Right ventricle myocardium inferior (tissue), 1 donor: ENCODE measurements around the gene RPS24. TPM values are rescaled to one million over a fixed set of nuclear protein-coding genes. Genes with fewer than 3 reads are reported as not detected.

Source experiments
- ATAC-seq: fragments of 200-7000 bp; cut with Tn5 transposase; one replicate; pipeline ENCODE4 v1.9.1; 2020; ENCODE audit warnings: mild to moderate bottlenecking, moderate library complexity
- DNase-seq: peaks from one replicate; pipeline ENCODE4 v3.0.0; 2021; ENCODE audit errors: missing footprints
- intact Hi-C: fragments of 100-400 bp; cut with DNase I; formaldehyde crosslinking; loops from one replicate; pipeline ENCODE4 v1.11.0; 2022
- total RNA-seq: library from RNA; stranded (reverse); fragmentation: NEBNext Ultra II Directional; extraction: Animal tissue kit (Norgen Biotek cat#: 25700); gene quantifications from one replicate; pipeline ENCODE4 v1.2.1, GENCODE V29; 2021
- donor health status: DM: no; HTN: yes; CAD: no; lungs with severe emphysema.

Gene RPS24
- total RNA-seq, 1 donor from 2014 or later: 880 TPM

DNA sequence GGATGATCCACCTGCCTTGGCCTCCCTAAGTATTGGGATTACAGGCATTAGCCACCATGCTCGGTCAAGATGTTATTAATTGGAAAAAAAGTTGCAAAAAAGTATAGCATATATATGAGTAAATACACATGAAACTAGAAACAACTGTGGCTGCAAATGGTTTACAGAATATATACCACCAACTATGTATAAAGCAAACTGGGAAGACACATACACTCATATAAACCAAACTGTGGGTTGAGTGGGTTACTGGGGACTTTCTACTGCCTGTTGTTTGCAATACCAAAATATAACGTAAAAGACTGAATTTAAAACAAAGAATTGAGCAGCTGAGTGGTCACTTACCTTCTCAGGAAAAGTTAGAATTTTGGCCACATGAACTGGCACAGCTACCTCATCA lies 12.5 kb upstream of the RPS24 start:
- DNase-seq: no peak
- intact Hi-C loops: no loop called here
- no peak for ATAC-seq

DNA sequence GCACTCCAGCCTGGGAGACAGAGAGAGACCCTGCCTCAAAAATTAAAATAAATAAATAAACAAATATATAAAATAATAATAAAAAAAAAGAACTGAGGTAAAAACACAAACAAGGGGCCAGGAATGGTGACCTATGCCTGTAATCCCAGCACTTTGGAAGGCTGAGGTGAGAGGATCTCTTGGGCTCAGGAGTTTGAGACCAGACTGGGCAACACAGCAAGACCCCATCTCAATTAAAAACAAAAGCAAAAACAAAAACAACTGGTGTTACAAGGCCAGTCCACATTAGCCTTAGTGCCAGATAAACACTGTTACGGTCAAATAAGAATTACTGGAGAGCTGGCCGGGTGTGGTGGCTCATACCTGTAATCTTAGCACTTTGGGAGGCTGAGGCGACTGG lies 9.9 kb upstream of the RPS24 start:
- intact Hi-C loops: no loop called here
- DNase-seq (no peak), ATAC-seq (no peak)

- no peak for DNase-seq
- intact Hi-C loops: loop anchor here (5.0 kb wide), 1 partner anchor 99 kb away; the partner anchor contains the start of gene DLG5
Observed at GRCh38 chr10:78025685-78026364, 7.8 kb upstream of the RPS24 start.

DNA sequence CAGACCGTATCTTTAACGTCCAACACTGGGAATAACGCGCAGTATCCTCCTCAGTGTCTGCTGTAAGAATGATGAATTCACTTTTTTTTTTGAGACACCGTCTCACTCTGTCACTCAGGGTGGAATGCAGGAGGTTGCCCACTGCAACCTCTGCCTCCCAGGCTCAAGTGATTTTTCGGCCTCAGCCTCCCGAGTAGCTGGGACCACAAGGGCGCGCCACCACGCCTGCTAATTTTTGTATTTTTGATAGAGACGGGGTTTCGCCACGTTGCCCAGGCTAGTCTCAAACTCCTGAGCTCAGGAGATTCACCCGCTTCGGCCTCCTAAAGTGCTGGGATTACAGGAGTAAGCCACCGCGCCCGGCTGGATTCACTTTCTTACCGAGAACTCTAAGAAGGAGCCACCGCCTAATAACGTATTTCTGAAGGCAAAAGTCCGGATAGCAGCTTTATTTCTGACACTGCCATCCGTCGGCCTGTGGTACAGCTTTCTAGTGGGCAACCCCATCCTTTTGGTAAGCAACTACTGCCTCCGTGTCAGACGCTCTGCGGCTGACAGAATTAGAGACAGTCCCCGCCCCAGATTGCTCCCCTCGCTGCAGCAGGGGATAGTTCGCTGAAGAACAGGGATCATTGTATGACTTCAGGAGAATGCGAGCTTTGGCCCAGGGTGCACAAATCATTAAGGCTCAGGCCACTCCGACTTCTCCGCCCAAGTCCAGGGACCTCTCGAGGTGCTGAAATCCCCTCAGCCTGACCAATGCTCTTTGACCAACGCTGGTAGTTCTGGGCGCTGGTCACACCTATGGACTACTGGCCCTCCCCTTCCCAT lies 5.0 kb upstream of the RPS24 start:
- no peak for ATAC-seq
- DNase-seq: no peak
- intact Hi-C loops: loop anchor here (5.0 kb wide), 1 partner anchor 101 kb away; the partner anchor contains the start of gene DLG5

More at GRCh38 chr10:78025685-78026364, 7.8 kb upstream of the RPS24 start:
- ATAC-seq: no peak

DNA sequence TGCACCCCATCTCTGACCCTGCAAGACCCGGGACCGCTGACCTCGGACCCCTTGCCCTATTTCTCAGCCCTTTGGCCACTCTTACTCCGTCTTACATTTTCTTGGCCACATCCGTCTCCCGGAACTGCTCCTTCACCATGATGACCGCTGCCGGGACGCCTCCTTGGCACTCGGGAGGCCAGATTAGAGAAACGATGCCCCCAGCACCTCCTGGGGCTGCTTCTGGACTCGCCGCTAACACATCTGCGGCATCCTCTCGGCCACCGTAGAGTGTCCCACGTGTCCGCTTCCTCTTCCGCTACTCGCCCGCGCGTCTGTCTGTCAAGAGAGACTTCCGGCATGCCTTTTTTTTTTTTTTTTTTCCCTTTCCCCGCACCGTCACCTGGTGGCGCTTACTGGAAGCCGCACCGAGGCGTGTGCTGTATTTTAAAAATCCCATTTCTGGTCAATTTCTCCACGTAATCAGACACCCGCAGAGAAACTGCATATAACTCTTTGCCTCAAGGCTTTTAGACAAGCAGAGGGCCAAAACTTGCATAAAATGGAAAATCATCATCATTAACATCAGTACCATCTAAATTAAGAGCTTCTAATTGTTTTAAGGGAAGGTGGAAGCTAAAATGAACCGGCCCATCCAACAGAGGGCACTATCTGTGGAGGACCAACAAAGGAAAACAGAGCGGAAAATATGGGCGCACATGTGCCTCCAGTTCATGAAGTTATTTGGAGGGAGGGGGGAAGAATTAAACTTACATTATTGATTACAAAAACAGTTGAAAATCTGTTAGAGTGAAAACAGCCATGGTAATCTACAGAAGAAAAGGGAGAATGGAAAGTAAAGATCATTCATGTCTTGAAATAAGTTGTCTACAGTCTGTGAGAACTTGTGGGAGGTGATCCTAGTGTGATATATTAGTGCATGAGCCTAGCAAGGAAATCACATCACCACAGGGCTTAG lies 4.1 kb upstream of the RPS24 start, which contains the start of gene POLR3A:
TSS of gene POLR3A (minus strand) at position 247 of the 958 bp plus-strand sequence. CDS start at position 139, 108 bp downstream.
- peak; percentile 77 for ATAC-seq
- intact Hi-C loops: loop anchor here (5.0 kb wide), 1 partner anchor 102 kb away; the partner anchor contains the start of gene DLG5
- peak; percentile 98 for DNase-seq

DNA sequence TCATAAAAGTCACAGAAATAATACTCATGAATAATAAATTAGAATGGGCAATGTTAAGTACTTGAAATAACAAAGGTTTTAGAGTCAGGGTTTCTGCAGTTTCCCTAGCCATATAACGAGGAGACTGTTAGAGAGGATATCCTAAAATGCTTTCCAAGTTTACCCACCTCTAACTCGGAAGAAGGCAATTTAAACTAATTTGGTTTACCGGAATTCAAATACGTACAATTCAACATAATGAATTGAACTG lies 351 bp upstream of the RPS24 start:
- ATAC-seq: no peak
- DNase-seq: no peak
- intact Hi-C loops: no loop called here

DNA sequence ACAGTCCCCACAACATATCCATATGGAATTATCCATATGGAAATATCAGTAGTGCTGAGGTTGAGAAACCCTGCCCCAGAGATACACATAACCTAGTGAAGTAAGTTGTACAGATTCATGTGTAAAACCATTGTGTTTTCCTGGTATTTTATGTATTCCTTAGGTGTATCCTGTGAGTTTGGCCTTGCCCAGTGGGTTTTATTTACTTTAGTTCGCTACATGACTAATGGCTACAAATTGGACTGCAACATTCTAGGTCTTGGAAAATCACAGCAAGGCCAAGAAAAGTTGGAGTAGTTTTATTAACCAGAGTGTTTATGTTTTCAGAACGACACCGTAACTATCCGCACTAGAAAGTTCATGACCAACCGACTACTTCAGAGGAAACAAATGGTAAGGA lies 1.4 kb downstream of the RPS24 start:
- no peak for ATAC-seq
- no peak for DNase-seq
- intact Hi-C loops: loop anchor here (5.0 kb wide), 1 partner anchor 1172 kb away; no protein-coding TSS in a partner anchor

GRCh38 chr10:78035437-78035836 lies 1.8 kb downstream of the RPS24 start:
- intact Hi-C loops: loop anchor here (5.0 kb wide), 1 partner anchor 1172 kb away; no protein-coding TSS in a partner anchor
- no peak for DNase-seq
- no peak for ATAC-seq

DNA sequence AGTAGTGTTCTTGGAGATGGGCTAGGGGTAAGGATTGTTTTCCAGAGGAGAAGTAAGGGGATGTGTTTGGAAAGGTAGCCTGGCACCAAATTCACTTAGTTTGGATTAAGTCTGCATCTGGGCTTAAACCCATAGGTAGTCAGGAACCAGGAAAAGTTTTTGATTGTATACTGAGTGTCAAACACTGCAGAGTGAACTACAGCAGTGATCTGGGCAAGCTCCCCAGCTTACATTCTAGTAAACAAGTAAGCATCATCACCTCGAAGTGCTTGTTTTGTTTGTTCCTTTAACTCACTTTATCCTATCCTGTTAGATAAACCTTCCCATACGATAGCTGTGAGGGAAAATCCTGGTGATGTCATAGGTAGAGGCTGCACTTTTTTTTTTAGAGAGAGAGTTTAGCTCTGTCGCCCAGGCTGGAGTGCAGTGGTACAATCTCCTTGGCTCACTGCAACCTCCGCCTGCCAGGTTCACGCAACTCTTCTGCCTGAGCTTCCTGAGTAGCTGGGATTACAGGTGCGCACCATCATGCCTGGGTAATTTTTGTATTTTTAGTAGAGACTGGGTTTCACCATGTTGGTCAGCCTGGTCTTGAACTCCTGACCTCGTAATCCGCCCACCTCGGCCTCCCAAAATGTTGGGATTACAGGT lies 2.4 kb downstream of the RPS24 start:
- intact Hi-C loops: loop anchor here (5.0 kb wide), 1 partner anchor 1171 kb away; no protein-coding TSS in a partner anchor
- DNase-seq (no peak), ATAC-seq (no peak)

DNA sequence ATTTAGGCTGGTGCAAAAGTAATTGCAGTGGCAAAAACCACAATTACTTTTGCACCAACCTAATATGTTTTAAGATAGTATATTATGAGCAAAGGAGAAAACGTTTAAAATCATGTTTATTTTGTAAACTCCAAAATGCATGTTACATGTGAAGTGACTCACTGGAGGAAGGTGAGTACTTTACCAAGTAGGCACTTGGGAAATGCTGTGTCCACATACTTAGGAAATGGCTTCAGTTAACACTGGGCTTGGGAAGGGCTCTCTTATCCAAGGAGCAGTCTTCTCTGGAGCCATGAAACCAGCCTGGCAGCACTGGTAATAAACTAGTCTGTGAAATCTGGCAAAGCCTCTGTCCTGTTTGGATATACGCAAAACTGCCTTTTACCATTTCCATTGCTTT lies 4.4 kb downstream of the RPS24 start:
- ATAC-seq: no peak
- no peak for DNase-seq
- intact Hi-C loops: loop anchor here (5.0 kb wide), 1 partner anchor 1169 kb away; no protein-coding TSS in a partner anchor

DNA sequence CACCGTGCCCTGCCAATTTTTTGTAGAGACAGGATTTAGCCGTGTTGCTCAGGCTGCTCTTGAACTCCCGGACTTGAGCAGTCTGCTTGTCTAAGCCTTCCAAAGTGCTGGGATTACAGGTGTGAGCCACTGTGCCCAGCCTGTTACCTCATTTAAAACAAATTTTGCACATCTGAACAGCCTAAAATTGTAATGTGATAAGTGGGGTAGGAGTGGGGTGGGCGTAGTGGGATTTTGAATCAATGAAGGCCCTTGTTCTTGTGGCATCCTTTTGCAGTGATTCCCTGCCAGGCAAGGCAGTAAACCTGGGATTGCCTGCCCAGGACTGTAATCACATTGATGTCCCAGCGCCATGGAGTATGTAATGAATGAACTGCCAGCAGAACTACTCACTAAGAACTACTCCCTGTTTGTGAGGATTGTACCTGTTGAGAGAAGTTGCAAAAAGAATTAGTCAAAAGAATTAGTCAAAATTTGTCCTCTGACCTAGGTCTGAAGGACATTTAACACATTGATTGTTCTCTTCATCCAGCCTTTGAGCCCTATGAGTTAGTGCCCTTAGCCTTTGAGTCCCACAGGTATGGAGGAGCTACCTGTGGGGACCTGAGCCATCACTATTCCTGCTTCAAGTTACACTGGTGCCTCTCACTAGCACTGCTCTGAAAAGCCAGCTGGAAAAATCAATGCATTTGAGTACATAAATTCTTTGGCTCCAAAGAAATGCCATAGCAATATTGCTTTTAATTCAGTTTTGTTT lies 5.3 kb downstream of the RPS24 start:
- no peak for DNase-seq
- no peak for ATAC-seq
- intact Hi-C loops: loop anchor here (5.0 kb wide), 1 partner anchor 1168 kb away; no protein-coding TSS in a partner anchor

- intact Hi-C loops: loop anchor here (5.0 kb wide), 1 partner anchor 1168 kb away; no protein-coding TSS in a partner anchor
- ATAC-seq: no peak
Observed at GRCh38 chr10:78039743-78040142, 6.1 kb downstream of the RPS24 start.

DNA sequence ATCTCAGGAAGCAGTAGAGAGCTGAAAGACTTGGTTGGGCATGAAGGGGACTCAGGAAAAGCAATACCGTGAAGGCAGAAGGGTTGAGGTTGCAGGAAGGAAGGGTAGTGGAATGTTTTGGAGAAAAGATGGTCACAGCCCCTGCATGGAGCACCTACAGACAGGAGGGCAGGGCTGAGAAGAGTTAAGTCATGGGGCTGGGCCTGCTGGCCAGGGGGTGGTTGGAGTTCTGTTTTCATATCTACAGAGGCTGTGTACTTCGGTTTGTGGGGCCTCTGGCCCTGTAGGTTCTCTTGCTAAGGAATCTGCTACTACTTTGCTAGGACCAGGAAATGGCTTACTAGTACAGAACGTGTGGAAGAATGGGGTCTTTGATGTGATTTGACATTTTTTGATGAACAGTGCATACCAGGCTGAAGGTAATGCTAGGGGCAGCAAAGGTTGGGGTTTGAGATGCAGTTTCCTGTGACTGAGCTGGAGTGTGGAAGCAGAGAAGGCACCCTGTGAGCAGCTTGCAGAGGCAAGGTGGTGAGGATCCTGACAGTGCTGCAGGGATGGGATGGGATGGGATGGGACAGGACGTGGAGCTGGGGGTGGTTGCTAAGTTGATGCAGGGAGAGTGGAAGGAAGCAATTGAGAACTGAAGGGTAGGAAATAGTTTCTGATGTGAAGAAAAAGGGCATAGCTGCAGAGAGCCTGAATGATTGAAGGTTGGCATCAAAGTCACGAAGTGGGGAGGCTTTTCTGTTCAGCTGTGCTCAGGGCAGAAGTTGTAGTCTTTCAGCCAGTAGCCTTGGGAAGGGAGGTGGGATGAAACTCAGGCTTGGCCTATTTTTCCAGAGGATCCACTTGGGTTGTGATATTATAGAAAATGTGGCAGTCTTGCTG lies 7.8 kb downstream of the RPS24 start:
- DNase-seq (no peak), ATAC-seq (no peak)
- intact Hi-C loops: no loop called here

More at GRCh38 chr10:78039743-78040142, 6.1 kb downstream of the RPS24 start:
- no peak for DNase-seq

DNA sequence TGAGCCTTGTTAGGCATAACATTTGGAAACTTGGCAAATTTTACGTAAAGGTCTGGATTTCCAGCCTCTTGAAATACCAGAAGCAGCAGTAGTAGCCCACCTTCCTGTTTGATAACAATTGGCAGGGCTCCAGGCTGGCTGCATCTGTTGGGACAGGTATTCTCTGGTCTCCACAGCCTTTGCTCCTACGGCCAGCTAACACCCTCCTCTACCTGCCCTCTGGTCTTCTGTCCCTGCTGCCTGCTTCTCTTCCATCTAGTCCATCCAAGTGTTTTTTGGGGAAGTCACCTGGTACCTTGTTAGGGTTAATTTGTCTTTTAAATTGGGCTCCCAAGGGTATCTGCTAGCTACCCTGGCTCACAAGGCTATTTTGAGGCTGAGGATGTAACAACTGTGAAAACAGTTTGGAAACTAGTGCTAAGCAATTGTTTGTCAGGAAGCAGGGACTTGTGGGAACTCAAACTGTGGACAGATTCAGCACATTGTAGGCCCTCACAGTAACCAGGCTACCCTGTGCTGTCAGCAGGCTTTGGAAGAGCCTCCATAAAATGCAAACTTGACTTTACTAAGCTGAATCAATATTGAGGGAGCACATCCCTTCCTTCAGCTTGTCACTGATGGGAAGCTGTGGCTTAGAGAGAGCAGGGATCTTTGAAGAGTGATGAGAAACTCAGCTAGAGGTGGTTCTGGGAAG lies 8.5 kb downstream of the RPS24 start:
- ATAC-seq: no peak
- no peak for DNase-seq
- intact Hi-C loops: no loop called here

GRCh38 chr10:78042752-78043104 lies 9.1 kb downstream of the RPS24 start:
- intact Hi-C loops: no loop called here
- DNase-seq: no peak
- ATAC-seq: no peak

GRCh38 chr10:78044179-78044578 lies 10.5 kb downstream of the RPS24 start:
- DNase-seq (no peak), ATAC-seq (no peak)
- intact Hi-C loops: no loop called here
